ENCODE results near the gene IL1R1.

GRCh38 chr2:102112271-102112670, 30.3 kb upstream of the IL1R1 start:
- TF ChIP-seq CTCF (IDR thresholded peaks at IDR 0.05) (no peak), POLR2A (IDR thresholded peaks at IDR 0.05) (no peak)
